Spleen (tissue), 11 donors: ENCODE data around the gene RYR2. TPM values are rescaled to one million over a fixed set of nuclear protein-coding genes. Genes with fewer than 3 reads are reported as not detected.

Experiments
- DNase-seq: peaks from one replicate; pipeline ENCODE4 v3.0.0-alpha.2; 2020
- H3K27ac ChIP-seq, 8 donors: fragments of 200-600 bp; sonication (generic) in 7 of 8; 1 replicate in 4 of 8; 2 replicates in 4 of 8; pipeline versions ENCODE4 v1.5.0 to v1.8.0; 2016 to 2021; ENCODE audit warnings: inconsistent platforms in 4 of 8, mild to moderate bottlenecking in 4 of 8, moderate library complexity in 1 of 8
- H3K27me3 ChIP-seq, 7 donors: fragments of 200-600 bp; sonication (generic) in 6 of 7; replicated peaks in 1 of 7; 1 replicate in 4 of 7; 2 replicates in 3 of 7; pipeline versions ENCODE4 v1.5.0 to v1.8.0; 2016 to 2021; ENCODE audit warnings: inconsistent platforms in 3 of 7, mild to moderate bottlenecking in 1 of 7
- H3K36me3 ChIP-seq, 6 donors: fragments of 200-600 bp; sonication (generic) in 5 of 6; 1 replicate in 4 of 6; 2 replicates in 2 of 6; pipeline versions ENCODE4 v1.5.0 to v1.8.0; 2016 to 2021; ENCODE audit warnings: inconsistent platforms in 2 of 6
- H3K4me1 ChIP-seq, 6 donors: fragments of 200-600 bp; sonication (generic) in 5 of 6; 1 replicate in 3 of 6; 2 replicates in 3 of 6; pipeline versions ENCODE4 v1.5.0 to v1.8.0; 2016 to 2021; ENCODE audit warnings: inconsistent platforms in 3 of 6
- H3K4me3 ChIP-seq, 8 donors: fragments of 200-600 bp; sonication (generic) in 7 of 8; 1 replicate in 4 of 8; 2 replicates in 4 of 8; pipeline versions ENCODE4 v1.5.0 to v1.8.0; 2016 to 2021; ENCODE audit warnings: inconsistent platforms in 4 of 8, mild to moderate bottlenecking in 4 of 8, moderate library complexity in 2 of 8
- H3K9me3 ChIP-seq, 8 donors: fragments of 200-600 bp; sonication (generic) in 7 of 8; 1 replicate in 4 of 8; 2 replicates in 4 of 8; pipeline versions ENCODE4 v1.5.0 to v1.8.0; 2016 to 2021; ENCODE audit warnings: inconsistent platforms in 4 of 8
- CTCF ChIP-seq, 11 experiments: fragments of 200-600 bp in 7 of 11; fragments of 450-650 bp in 4 of 11; sonication (generic) in 4 of 11; IDR thresholded peaks in 8 of 11; conservative IDR thresholded peaks in 3 of 11; 1 replicate in 7 of 11; 2 replicates in 4 of 11; pipeline versions ENCODE4 v1.4.0 to v1.8.0; 2016 to 2021; ENCODE audit warnings: antibody characterized with exemption in 11 of 11, inconsistent platforms in 4 of 11, mild to moderate bottlenecking in 1 of 11
- POLR2A ChIP-seq, 3 donors: fragments of 450-650 bp; IDR thresholded peaks; one replicate each; pipeline ENCODE4 v1.5.1; 2017; ENCODE audit warnings: antibody characterized with exemption in 3 of 3, mild to moderate bottlenecking in 1 of 3
- POLR2AphosphoS5 ChIP-seq, 3 donors: sonication (generic); formaldehyde crosslinking; IDR thresholded peaks; one replicate each; pipeline ENCODE4 v1.5.1; 2017; ENCODE audit warnings: antibody characterized with exemption in 3 of 3
- WGBS, 5 donors: extraction: QIAGEN DNeasy Blood & Tissue Kit in 3 of 5; methylation state at CpG; one replicate each; pipeline versions ENCODE4 v1.1.5 to v1.1.7; 2013 to 2018; 5-methylcytosine and 5-hydroxymethylcytosine counted together
- intact Hi-C: fragments of 100-400 bp; cut with DNase I; formaldehyde crosslinking; loops from one replicate; pipeline ENCODE4 v1.15.0; 2023; ENCODE audit warnings: low total_unique reads
- polyA plus RNA-seq, 3 donors: library from polyadenylated mRNA; stranded (reverse); fragments of 200-250 nt; gene quantifications; one replicate each; pipeline ENCODE4 v1.2.1, GENCODE V29; 2013
- total RNA-seq, 7 donors: library from RNA; depleted of rRNA in 3 of 7; stranded (reverse); fragments of >200 nt in 3 of 7; fragmentation: NEBNext Ultra II Directional in 4 of 7; extraction: Animal tissue kit (Norgen Biotek cat#: 25700) in 4 of 7; gene quantifications; one replicate each; pipeline versions ENCODE4 v1.1.0 to v1.2.1, GENCODE V29; 2016 to 2021
- donor health status: healthy with polysubstance abuse.
- donor health status: DM: no; HTN: no; CAD: no; lungs with moderate emphysema.
- donor health status: DM: no; HTN: no; CAD: no.
- donor health status: Bipolar disorder and iron deficiency.
- donor health status: healthy.
- donor health status: DM: no; HTN: no; CAD: no.
- donor health status: DM: yes; HTN: yes; CAD: no.

RYR2 gene
- total and polyA plus RNA-seq, 10 donors = 0.12 to 7.1 (median 3.7) TPM

GRCh38 chr1:237690656-237691055 is 648.7 kb downstream of the RYR2 start:
- no peak overlapping the region for H3K4me3 ChIP-seq
- H3K27me3 ChIP-seq = no peaks in the 10 kb centered on the region
- 82 to 94% (median 87%) methylated on average over 2 of the region's 2 CpGs for WGBS, 5 donors
- no peaks in the 10 kb centered on the region for H3K36me3 ChIP-seq
- DNase-seq = no peak
- no peak for TF ChIP-seq POLR2AphosphoS5 (IDR thresholded peaks at IDR 0.05)
- TF ChIP-seq CTCF (IDR thresholded peaks at IDR 0.05 in 8 of 11, conservative IDR thresholded peaks at IDR 0.05 in 3 of 11) = no peak
- no peak for TF ChIP-seq POLR2A (IDR thresholded peaks at IDR 0.05)
- H3K4me1 ChIP-seq = no peaks in the 10 kb centered on the region
- intact Hi-C loops = no loop called here
- no peaks in the 10 kb centered on the region for H3K9me3 ChIP-seq
- H3K27ac ChIP-seq = no peak overlapping the region

GRCh38 chr1:237692255-237692654 is 650.3 kb downstream of the RYR2 start:
- Histone ChIP-seq H3K27ac (no peak overlapping the region), H3K9me3 (no peaks in the 10 kb centered on the region), H3K4me1 (no peaks in the 10 kb centered on the region), H3K4me3 (no peak overlapping the region), H3K27me3 (no peaks in the 10 kb centered on the region), H3K36me3 (no peaks in the 10 kb centered on the region)
- TF ChIP-seq POLR2A (IDR thresholded peaks at IDR 0.05) (no peak), POLR2AphosphoS5 (IDR thresholded peaks at IDR 0.05) (no peak), CTCF (IDR thresholded peaks at IDR 0.05 in 8 of 11, conservative IDR thresholded peaks at IDR 0.05 in 3 of 11) (no peak)
- no peak for DNase-seq
- intact Hi-C loops = no loop called here
- 70 to 79% (median 73%) methylated on average over 7 of the region's 7 CpGs for WGBS, 5 donors

- no peak for TF ChIP-seq POLR2AphosphoS5 (IDR thresholded peaks at IDR 0.05)
- TF ChIP-seq CTCF (IDR thresholded peaks at IDR 0.05 in 8 of 11, conservative IDR thresholded peaks at IDR 0.05 in 3 of 11) = no peak
- TF ChIP-seq POLR2A (IDR thresholded peaks at IDR 0.05) = no peak
- Histone ChIP-seq H3K27me3 (no peaks in the 10 kb centered on the region), H3K4me1 (no peaks in the 10 kb centered on the region), H3K4me3 (no peak overlapping the region), H3K27ac (no peak overlapping the region), H3K36me3 (no peaks in the 10 kb centered on the region), H3K9me3 (no peaks in the 10 kb centered on the region)
- DNase-seq = no peak
- intact Hi-C loops = no loop called here
Observed at GRCh38 chr1:237695878-237696277, 653.9 kb downstream of the RYR2 start.

GRCh38 chr1:237700181-237700580 is 658.2 kb downstream of the RYR2 start:
- TF ChIP-seq POLR2A (IDR thresholded peaks at IDR 0.05) (no peak), CTCF (IDR thresholded peaks at IDR 0.05 in 8 of 11, conservative IDR thresholded peaks at IDR 0.05 in 3 of 11) (no peak), POLR2AphosphoS5 (IDR thresholded peaks at IDR 0.05) (no peak)
- Histone ChIP-seq H3K27me3 (no peaks in the 10 kb centered on the region), H3K36me3 (no peaks in the 10 kb centered on the region), H3K4me3 (no peak overlapping the region), H3K4me1 (no peaks in the 10 kb centered on the region), H3K9me3 (no peaks in the 10 kb centered on the region), H3K27ac (no peak overlapping the region)
- 77 to 84% (median 83%) methylated on average over 5 of the region's 5 CpGs for WGBS, 5 donors
- no peak for DNase-seq
- intact Hi-C loops = no loop called here
